H1 (cell line): ENCODE measurements around the gene JUP. TPM values are rescaled to one million over a fixed set of nuclear protein-coding genes. Genes with fewer than 3 reads are reported as not detected.

Source experiments
- CTCF ChIA-PET: fragments of 300-600 bp; sonication (Branson Sonifier 250); formaldehyde crosslinking; loops from one replicate; lab custom pipeline; 2021; ENCODE audit not compliant: partially characterized antibody; lab: Charles Lee
- POLR2A ChIA-PET: fragments of 300-600 bp; sonication (Branson Sonifier 250); formaldehyde crosslinking; loops from one replicate; lab custom pipeline; 2021; ENCODE audit warnings: inconsistent platforms; ENCODE audit not compliant: partially characterized antibody; lab: Charles Lee
- DNase-seq, 2 experiments: peaks; one replicate each; pipeline versions ENCODE4 v3.0.0 to v3.0.0-alpha.2; 2010 to 2022; ENCODE audit warnings: low spot score in 2 of 2, low read depth in 1 of 2, mixed read lengths in 1 of 2
- FAIRE-seq: peaks from 2 replicates; lab custom pipeline; 2011; peaks lifted over from hg19 to GRCh38; lab: Jason Lieb, UNC
- H2AFZ ChIP-seq: 2 replicates; pipeline ENCODE4 v1.8.1; 2012; ENCODE audit warnings: low read length, inconsistent platforms
- H2AK5ac ChIP-seq: 2 replicates; pipeline ENCODE4 v1.6.1; 2013; ENCODE audit warnings: low read depth, low read length
- H2BK120ac ChIP-seq: replicated peaks from 2 replicates; pipeline ENCODE3; 2013; ENCODE audit warnings: low read depth, low read length, inconsistent platforms
- H2BK12ac ChIP-seq: 2 replicates; pipeline ENCODE4 v1.6.1; 2013; ENCODE audit warnings: low read depth, low read length
- H2BK15ac ChIP-seq: 2 replicates; pipeline ENCODE4 v1.6.1; 2013; ENCODE audit warnings: low read length
- H2BK20ac ChIP-seq: 2 replicates; pipeline ENCODE4 v1.6.1; 2013; ENCODE audit warnings: low read length
- H2BK5ac ChIP-seq: 2 replicates; pipeline ENCODE4 v1.6.1; 2013; ENCODE audit warnings: low read depth, low read length
- H3K14ac ChIP-seq: 2 replicates; pipeline ENCODE4 v1.6.1; 2013; ENCODE audit warnings: inconsistent platforms; ENCODE audit not compliant: insufficient read length
- H3K18ac ChIP-seq: 2 replicates; pipeline ENCODE4 v1.6.1; 2013; ENCODE audit warnings: low read length; ENCODE audit errors: extremely low read depth
- H3K23ac ChIP-seq: 2 replicates; pipeline ENCODE4 v1.6.1; 2013; ENCODE audit warnings: inconsistent platforms; ENCODE audit not compliant: insufficient read length
- H3K23me2 ChIP-seq: 2 replicates; pipeline ENCODE4 v1.6.1; 2013; ENCODE audit warnings: low read depth, low read length
- H3K27ac ChIP-seq: 2 replicates; pipeline ENCODE4 v1.6.1; 2011; ENCODE audit warnings: low read depth, low read length, inconsistent platforms
- H3K27me3 ChIP-seq, 4 experiments: replicated peaks in 1 of 4; 1 replicate in 1 of 4; 2 replicates in 3 of 4; pipeline versions ENCODE4 v1.6.1 to v1.8.1; 2011 to 2013; ENCODE audit warnings: low read length in 3 of 4, mild to moderate bottlenecking in 3 of 4, inconsistent platforms in 2 of 4, mixed read lengths in 2 of 4, moderate library complexity in 1 of 4; ENCODE audit not compliant: control insufficient read depth in 3 of 4, insufficient read depth in 3 of 4; ENCODE audit errors: extremely low read depth in 1 of 4
- H3K36me3 ChIP-seq, 4 experiments: 2 replicates each; pipeline versions ENCODE4 v1.6.1 to v1.8.1; 2011 to 2013; ENCODE audit warnings: mild to moderate bottlenecking in 4 of 4, low read length in 3 of 4, moderate library complexity in 2 of 4, control low read depth in 1 of 4, inconsistent platforms in 1 of 4; ENCODE audit not compliant: insufficient read depth in 4 of 4, control insufficient read depth in 2 of 4
- H3K4ac ChIP-seq: replicated peaks from 2 replicates; pipeline ENCODE3; 2013; ENCODE audit warnings: low read length, low read depth, mixed read lengths, inconsistent platforms; ENCODE audit not compliant: insufficient read length
- H3K4me1 ChIP-seq, 4 experiments: replicated peaks in 1 of 4; 1 replicate in 1 of 4; 2 replicates in 3 of 4; pipeline versions ENCODE4 v1.6.1 to v1.8.1; 2011 to 2013; ENCODE audit warnings: low read length in 3 of 4, inconsistent platforms in 2 of 4, mixed read lengths in 1 of 4; ENCODE audit not compliant: insufficient read depth in 4 of 4, control insufficient read depth in 3 of 4
- H3K4me2 ChIP-seq, 2 experiments: 2 replicates each; pipeline versions ENCODE4 v1.6.1 to v1.8.1; 2011 to 2013; ENCODE audit warnings: low read depth in 2 of 2, low read length in 2 of 2, control low read depth in 1 of 2, inconsistent platforms in 1 of 2, mild to moderate bottlenecking in 1 of 2; ENCODE audit not compliant: insufficient read depth in 1 of 2
- H3K4me3 ChIP-seq, 4 experiments: fragments of 200-600, 300-600 bp in 1 of 4; sonication (generic), shearing (Covaris generic), sonication (Bioruptor Twin) in 1 of 4; 2 replicates each; pipeline versions ENCODE4 v1.5.1 to v1.8.1; 2011 to 2016; ENCODE audit warnings: low read length in 4 of 4, low read depth in 3 of 4, control low read depth in 2 of 4, inconsistent platforms in 2 of 4, mild to moderate bottlenecking in 2 of 4, mixed read lengths in 1 of 4, moderate library complexity in 1 of 4; ENCODE audit not compliant: insufficient read depth in 2 of 4; ENCODE audit errors: extremely low read depth in 1 of 4
- H3K56ac ChIP-seq: replicated peaks from 2 replicates; pipeline ENCODE3; 2013; ENCODE audit warnings: low read depth, mild to moderate bottlenecking, mixed read lengths, low read length, inconsistent platforms; ENCODE audit not compliant: insufficient read length
- H3K79me1 ChIP-seq: 2 replicates; pipeline ENCODE4 v1.6.1; 2013; ENCODE audit warnings: low read depth, low read length, control low read depth
- H3K79me2 ChIP-seq, 2 experiments: 2 replicates each; pipeline versions ENCODE4 v1.6.1 to v1.8.1; 2012 to 2013; ENCODE audit warnings: low read length in 2 of 2, mild to moderate bottlenecking in 2 of 2, inconsistent platforms in 1 of 2; ENCODE audit not compliant: insufficient read depth in 2 of 2, control insufficient read depth in 1 of 2
- H3K9ac ChIP-seq, 4 experiments: replicated peaks in 1 of 4; 1 replicate in 1 of 4; 2 replicates in 3 of 4; pipeline versions ENCODE4 v1.6.1 to v1.8.1; 2011 to 2013; ENCODE audit warnings: low read depth in 3 of 4, low read length in 3 of 4, control low read depth in 2 of 4, mild to moderate bottlenecking in 2 of 4, moderate library complexity in 2 of 4, inconsistent platforms in 1 of 4; ENCODE audit errors: extremely low read depth in 1 of 4
- H3K9me3 ChIP-seq, 2 experiments: 2 replicates each; pipeline versions ENCODE4 v1.6.1 to v1.8.1; 2012 to 2013; ENCODE audit warnings: mild to moderate bottlenecking in 2 of 2, moderate library complexity in 2 of 2, control low read depth in 1 of 2, inconsistent platforms in 1 of 2, low read depth in 1 of 2, low read length in 1 of 2, mixed read lengths in 1 of 2; ENCODE audit not compliant: insufficient read depth in 2 of 2
- H4K20me1 ChIP-seq, 2 experiments: replicated peaks in 1 of 2; 2 replicates each; pipeline versions ENCODE3 to v1.8.1; 2011 to 2013; ENCODE audit warnings: inconsistent platforms in 2 of 2, low read length in 2 of 2, mild to moderate bottlenecking in 1 of 2; ENCODE audit not compliant: insufficient read depth in 2 of 2, control insufficient read depth in 1 of 2
- H4K5ac ChIP-seq: 2 replicates; pipeline ENCODE4 v1.6.1; 2013; ENCODE audit warnings: low read length, low read depth, mixed read lengths, inconsistent platforms; ENCODE audit not compliant: insufficient read length
- H4K8ac ChIP-seq: 2 replicates; pipeline ENCODE4 v1.8.0; 2013; ENCODE audit warnings: mild to moderate bottlenecking, moderate library complexity, low read length, inconsistent platforms; ENCODE audit not compliant: insufficient read depth; ENCODE audit errors: extremely low read depth
- H4K91ac ChIP-seq: replicated peaks from 2 replicates; pipeline ENCODE3; 2013; ENCODE audit warnings: low read length, mixed read lengths, inconsistent platforms; ENCODE audit not compliant: insufficient read length
- EZH2 ChIP-seq: fragments of 200-600 bp; sonication (generic); IDR thresholded peaks from 2 replicates; pipeline ENCODE4 v1.7.1; 2012; ENCODE audit warnings: low read depth, mild to moderate bottlenecking, moderate library complexity, low read length, inconsistent platforms; ENCODE audit not compliant: severe bottlenecking
- HDAC2 ChIP-seq, 2 experiments: fragments of 300-600 bp in 1 of 2; sonication (generic) in 1 of 2; IDR thresholded peaks; 2 replicates each; pipeline ENCODE4 v1.6.1; 2011 to 2012; ENCODE audit warnings: low read depth in 2 of 2, low read length in 2 of 2, mild to moderate bottlenecking in 2 of 2, moderate library complexity in 2 of 2, borderline replicate concordance in 1 of 2, inconsistent platforms in 1 of 2
- NRF1 ChIP-seq: IDR thresholded peaks from 2 replicates; pipeline ENCODE4 v1.6.1; 2011; ENCODE audit warnings: mild to moderate bottlenecking, low read depth, low read length, improper control_type of control experiment
- POLR2A ChIP-seq, 2 experiments: IDR thresholded peaks; 1 replicate in 1 of 2; 2 replicates in 1 of 2; pipeline ENCODE4 v1.6.1; 2011; ENCODE audit warnings: low read depth in 2 of 2, low read length in 2 of 2, mild to moderate bottlenecking in 2 of 2; ENCODE audit errors: control extremely low read depth in 1 of 2
- TAF1 ChIP-seq: IDR thresholded peaks from 2 replicates; pipeline ENCODE4 v1.6.1; 2011; ENCODE audit warnings: mild to moderate bottlenecking, low read depth, low read length
- TBP ChIP-seq: IDR thresholded peaks from 2 replicates; pipeline ENCODE4 v1.6.1; 2011; ENCODE audit warnings: low read depth, low read length, improper control_type of control experiment
- WGBS, 2 experiments: shearing (Covaris generic) in 1 of 2; methylation state at CpG; one replicate each; pipeline versions ENCODE4 v1.1.6 to v1.1.7; 2013 to 2015; ENCODE audit warnings: low lambda C conversion rate in 2 of 2, mixed read lengths in 2 of 2, inconsistent platforms in 1 of 2, low coverage in 1 of 2, missing lambda C conversion rate in 1 of 2; ENCODE audit not compliant: insufficient replicate concordance in 2 of 2, insufficient coverage in 1 of 2, insufficient read length in 1 of 2; ENCODE audit errors: extremely low coverage in 1 of 2, missing lambda C conversion rate in 1 of 2; 5-methylcytosine and 5-hydroxymethylcytosine counted together
- polyA plus RNA-seq, 7 experiments: library from polyadenylated mRNA; depleted of rRNA in 3 of 7; stranded (reverse) in 5 of 7; unstranded in 2 of 7; fragments of >200 nt in 5 of 7; fragments of 200-250 nt in 2 of 7; gene quantifications; 1 replicate in 5 of 7; 2 replicates in 1 of 7; 4 replicates in 1 of 7; pipeline versions ENCODE4 v1.2.1 to v1.2.3, GENCODE V29; 2011 to 2013; ENCODE audit warnings: missing spikeins in 2 of 7, mixed read lengths in 2 of 7
- total RNA-seq: library from RNA; stranded (reverse); fragmentation: NEBNext Ultra II Directional; extraction: Animal tissue kit (Norgen Biotek cat#: 25700); gene quantifications from 2 replicates; pipeline ENCODE4 v1.2.1, GENCODE V29; 2021

Gene JUP
- total and polyA plus RNA-seq, 2 of the 8 experiments (the other 6 are each of a cell fraction or from before 2014, with no cell fraction given) = 62.8 to 102 TPM

GRCh38 chr17:41772218-41772585 lies 14.3 kb downstream of the JUP start:
- Histone ChIP-seq H4K5ac (peak overlapping the region; percentile 10), H2BK20ac (peak overlapping the region; percentile 86; the same call in 1 of the 2 replicates), H3K9ac (0 out of 7 replicates have a peak overlapping the region, but pooled peaks of 1 of the 4 experiments have one; percentile 33), H3K14ac (no peak overlapping the region), H4K8ac (peak overlapping the region; percentile 71; the same call in 1 of the 2 replicates), H3K27me3 (no peaks in the 10 kb centered on the region), H3K9me3 (no peaks in the 10 kb centered on the region), H3K4me2 (peak overlapping the region; percentile 15 to 28; a peak in 2 of 4 replicates), H3K36me3 (peaks cover 10 to 31% (median 26%) of the 10 kb centered on the region in 4 experiments; a peak in 7 of 8 replicates), H2AK5ac (peak overlapping the region; percentile 75; the same call in 1 of the 2 replicates), H2BK15ac (peak overlapping the region; percentile 75; the same call in 1 of the 2 replicates), H3K18ac (peak overlapping the region; percentile 71), H3K23me2 (no peaks in the 10 kb centered on the region; the same call in 1 of the 2 replicates), H4K20me1 (peaks cover 6 to 24% of the 10 kb centered on the region in 2 experiments), H3K23ac (no peak overlapping the region), H3K4me1 (peaks cover 0 to 43% (median 31%) of the 10 kb centered on the region in 4 experiments; a peak in 6 of 7 replicates), H2BK5ac (peak overlapping the region; percentile 87), H3K79me1 (peaks cover 16% of the 10 kb centered on the region; the same call in 1 of the 2 replicates), H3K4ac (peak overlapping the region; percentile 54), H3K56ac (no peak overlapping the region), H3K4me3 (no peak overlapping the region), H2AFZ (no peak overlapping the region), H2BK12ac (peak overlapping the region; percentile 80; the same call in 1 of the 2 replicates), H2BK120ac (no peak overlapping the region), H4K91ac (peak overlapping the region; percentile 79), H3K79me2 (peaks cover 0 to 26% of the 10 kb centered on the region in 2 experiments; a peak in 2 of 4 replicates), H3K27ac (0 out of 2 replicates have a peak overlapping the region, but pooled peaks have one; percentile 45)
- FAIRE-seq (no peak), DNase-seq (peak in 1 of 2 experiments; percentile 64)
- TF ChIP-seq HDAC2 (IDR thresholded peaks at IDR 0.05; ENCODE audit: borderline replicate concordance in 1 of 2, low read depth in 2 of 2, low read length in 2 of 2) (no peak), EZH2 (no peak), TBP (no peak), POLR2A (IDR thresholded peaks at IDR 0.05; ENCODE audit: control extremely low read depth in 1 of 2, low read depth in 2 of 2, low read length in 2 of 2) (peak in 1 of 2 experiments; percentile 35; a peak in 1 of 3 replicates), TAF1 (0 out of 2 replicates have a peak, but pooled peaks have one; percentile 29), NRF1 (no peak)
- WGBS, 2 experiments = 60% methylated on average over 3 of the region's 4 CpGs; no CpG with 5 or more reads in 1 of the 2 experiments
- CTCF ChIA-PET = interaction anchor here (1.1 to 5.3 kb wide), 6 partner anchors 14 to 39 kb away, joined by 4 to 33 read pairs (median 12); partner anchors contain the start of genes JUP and P3H4
- POLR2A ChIA-PET = interaction anchor here (0.8 to 7.5 kb wide), 6 partner anchors 13 to 77 kb away, joined by 3 to 83 read pairs (median 4); partner anchors contain the start of gene JUP
